HG02943 (cell line): Measurements from ENCODE around the gene FOSB.
"Not testable (repeated sequence)": the region's sequence is repeated elsewhere in the genome, so short reads cannot be mapped to it uniquely, and the experiment has no call there.

Source experiments
- ATAC-seq: cut with Tn5 transposase; IDR thresholded peaks from one replicate; pipeline ENCODE4 v1.9.1; 2021; ENCODE audit warnings: mild to moderate bottlenecking, low read depth, moderate library complexity; ENCODE audit not compliant: unreplicated experiment

The FOSB gene

DNA sequence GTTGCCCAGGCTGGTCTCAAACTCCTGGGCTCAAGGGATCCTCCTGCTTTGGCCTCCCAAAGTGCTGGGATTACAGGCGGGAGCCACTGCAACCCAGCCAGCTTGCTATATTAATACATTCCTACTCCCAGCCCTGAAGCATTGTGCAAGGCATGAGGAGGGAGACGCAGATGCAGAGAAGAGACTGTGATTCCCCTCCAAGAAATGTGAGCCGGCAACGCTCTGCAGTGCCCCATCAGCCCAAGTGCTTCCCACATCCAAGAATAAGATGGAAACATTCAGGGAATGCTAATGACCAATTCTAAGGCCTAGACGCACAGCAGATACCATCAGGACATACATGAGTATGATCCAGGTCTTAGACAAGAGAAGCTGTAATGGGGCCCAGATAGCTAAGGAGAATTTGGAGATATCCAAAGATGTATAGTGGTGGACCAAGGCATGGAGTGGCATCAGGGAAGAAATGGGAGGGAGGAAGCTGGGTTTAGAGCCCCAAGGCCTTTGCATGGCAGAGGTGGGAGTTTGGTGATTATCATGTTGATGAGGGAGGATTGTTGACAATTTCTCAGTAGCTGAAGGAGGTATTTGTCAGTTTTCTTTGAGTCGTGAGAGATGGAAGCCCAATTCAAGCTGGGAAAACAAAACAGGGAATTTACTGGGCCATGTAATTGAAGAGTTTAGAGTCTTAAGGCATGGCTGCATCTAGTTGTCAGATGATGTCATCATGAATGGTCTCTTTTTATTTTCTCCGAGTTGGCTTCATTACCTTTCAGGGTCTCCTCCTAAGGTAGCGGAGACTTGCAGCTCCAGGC lies 33.3 kb downstream of the FOSB start:
- no peak for ATAC-seq

DNA sequence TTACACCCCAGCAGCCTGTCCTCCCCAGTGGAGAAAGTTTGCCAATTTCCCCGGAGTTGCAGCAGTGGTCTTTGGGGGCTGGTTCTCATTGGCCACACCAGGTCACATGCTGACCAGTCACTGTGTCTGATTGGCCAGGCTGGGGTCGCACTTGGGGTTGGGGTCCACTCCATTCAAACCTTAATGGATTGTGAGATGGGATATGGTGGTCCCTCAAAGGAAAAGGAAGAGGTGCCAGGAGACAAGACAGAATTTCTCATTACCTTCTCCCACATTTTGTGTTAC lies 33.9 kb downstream of the FOSB start:
- no peak for ATAC-seq

DNA sequence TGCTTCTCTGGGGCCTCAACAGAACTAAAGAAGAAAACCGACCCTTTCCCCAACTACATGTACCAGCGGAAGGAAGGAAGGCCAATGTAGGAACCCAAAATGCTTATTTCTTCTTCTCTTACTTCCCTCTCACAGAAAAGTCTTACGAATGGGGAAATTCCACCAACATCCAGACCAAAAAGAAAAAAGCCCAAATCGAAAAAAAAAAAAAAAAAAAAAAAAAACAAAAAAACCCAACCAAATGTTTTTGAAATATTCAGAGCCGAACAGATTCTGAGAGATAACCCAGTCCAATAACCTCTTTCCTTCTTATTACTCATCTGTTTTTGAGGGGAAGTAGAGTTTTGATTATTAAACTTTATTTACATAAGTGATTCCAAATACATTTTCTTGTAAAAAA lies 34.3 kb downstream of the FOSB start:
- no peak for ATAC-seq

- no peak for ATAC-seq
These were observed 36.1 kb downstream of the FOSB start for GRCh38 chr19:45503909-45504308.

DNA sequence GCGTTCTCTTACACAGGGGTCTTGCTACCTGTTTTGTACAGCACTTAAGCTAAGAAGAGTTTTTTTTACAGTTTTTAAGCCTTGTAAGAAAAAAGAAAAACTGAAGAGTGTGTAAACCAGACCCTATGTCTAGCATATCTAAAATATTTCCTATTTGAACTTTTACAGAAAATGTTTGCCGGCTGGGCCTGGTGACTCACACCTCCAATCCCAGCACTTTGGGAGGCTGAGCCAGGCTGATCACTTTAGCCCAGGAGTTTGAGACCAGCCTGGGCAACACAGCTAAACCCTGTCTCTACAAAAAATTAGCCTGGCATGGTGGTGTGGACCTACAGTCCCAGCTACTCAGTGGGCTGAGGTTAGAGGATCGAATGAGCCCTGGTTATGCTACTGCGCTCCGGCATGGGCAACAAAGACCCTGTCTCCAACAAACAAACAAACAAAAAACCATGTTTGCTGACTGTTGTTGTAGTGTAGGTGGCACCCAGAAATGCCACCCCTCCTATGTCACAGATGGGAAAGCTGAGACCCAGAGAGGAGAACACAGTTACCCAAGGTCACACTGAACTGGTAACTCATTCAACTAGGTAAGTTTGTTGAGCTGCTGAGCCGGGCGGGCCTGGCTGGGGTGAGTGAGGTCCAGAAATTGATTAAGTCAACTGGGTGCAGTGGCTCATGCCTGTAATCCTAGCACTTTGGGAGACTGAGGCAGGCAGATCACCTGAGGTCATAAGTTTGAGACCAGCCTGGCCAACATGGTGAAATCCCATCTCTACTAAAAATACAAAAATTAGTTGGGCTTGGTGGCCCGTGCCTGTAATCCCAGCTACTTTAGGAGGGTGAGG lies 37.6 kb downstream of the FOSB start:
- ATAC-seq, result no peak

DNA sequence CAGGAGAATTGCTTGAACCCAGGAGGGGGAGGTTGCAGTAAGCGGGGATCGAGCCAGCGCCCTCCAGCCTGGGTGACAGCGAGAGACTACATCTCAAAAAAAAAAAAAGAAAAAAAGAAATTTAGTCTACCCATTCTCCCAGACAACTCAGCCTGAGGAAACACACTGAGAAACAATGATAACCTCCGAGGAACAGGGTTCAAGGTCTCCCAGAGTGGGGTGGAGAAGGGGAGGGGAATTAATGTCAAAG lies 38.1 kb downstream of the FOSB start:
- ATAC-seq, result no peak

- ATAC-seq, result peak; percentile 46
These were observed 38.6 kb downstream of the FOSB start for GRCh38 chr19:45506246-45506988.

DNA sequence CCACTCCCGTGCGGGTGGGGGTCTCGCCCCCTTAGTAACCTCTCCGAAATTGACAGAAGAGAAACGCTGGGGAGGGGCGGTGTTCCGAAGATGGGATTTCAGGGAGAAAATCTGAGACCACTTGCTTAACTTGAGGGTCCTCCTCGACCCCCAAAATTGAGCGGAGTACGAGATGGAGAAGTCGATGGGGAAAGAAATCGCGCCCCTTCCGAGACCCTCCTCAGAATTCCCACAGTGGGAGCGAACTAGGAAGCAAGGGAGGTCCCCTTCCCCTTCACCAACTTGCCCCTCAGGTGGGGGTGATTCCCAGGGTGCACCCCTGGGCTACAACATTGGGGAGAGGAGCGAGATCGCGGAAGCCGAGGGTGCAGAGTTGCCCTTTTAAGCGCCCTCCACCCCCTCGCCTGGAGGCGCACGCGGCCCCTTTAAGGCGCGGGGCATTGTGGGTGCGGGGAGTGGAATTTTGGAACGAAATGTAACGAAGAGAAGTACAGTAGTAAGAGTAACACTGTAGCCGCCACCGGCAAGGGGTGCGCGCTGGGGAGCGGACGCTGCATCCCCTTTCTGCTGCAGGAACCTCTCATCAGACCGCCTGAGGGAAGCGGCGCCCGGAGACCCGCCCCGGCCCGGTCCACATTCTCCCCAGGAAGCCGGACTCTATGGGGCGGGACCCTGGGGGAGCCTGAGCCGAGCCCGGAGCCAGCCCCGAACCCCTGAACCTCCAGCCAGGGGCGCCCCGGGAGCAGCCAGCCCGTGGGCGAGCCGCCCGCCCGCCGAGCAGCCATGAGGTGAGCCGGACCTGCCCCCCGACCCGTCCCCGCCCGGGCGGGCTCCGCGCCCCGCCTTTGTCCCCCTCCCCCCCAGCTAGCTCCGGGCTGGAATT lies 39.4 kb downstream of the FOSB start, which contains the start of gene VASP:
Gene VASP (plus strand): TSS at position 491 of the 883 bp plus-strand sequence. CDS start 293 bp downstream, at position 784.
- peak; percentile 45 for ATAC-seq

GRCh38 chr19:45507872-45508416 lies 40.1 kb downstream of the FOSB start:
- ATAC-seq, result no peak

- no peak for ATAC-seq
These were observed 40.6 kb downstream of the FOSB start for GRCh38 chr19:45508417-45508860.

DNA sequence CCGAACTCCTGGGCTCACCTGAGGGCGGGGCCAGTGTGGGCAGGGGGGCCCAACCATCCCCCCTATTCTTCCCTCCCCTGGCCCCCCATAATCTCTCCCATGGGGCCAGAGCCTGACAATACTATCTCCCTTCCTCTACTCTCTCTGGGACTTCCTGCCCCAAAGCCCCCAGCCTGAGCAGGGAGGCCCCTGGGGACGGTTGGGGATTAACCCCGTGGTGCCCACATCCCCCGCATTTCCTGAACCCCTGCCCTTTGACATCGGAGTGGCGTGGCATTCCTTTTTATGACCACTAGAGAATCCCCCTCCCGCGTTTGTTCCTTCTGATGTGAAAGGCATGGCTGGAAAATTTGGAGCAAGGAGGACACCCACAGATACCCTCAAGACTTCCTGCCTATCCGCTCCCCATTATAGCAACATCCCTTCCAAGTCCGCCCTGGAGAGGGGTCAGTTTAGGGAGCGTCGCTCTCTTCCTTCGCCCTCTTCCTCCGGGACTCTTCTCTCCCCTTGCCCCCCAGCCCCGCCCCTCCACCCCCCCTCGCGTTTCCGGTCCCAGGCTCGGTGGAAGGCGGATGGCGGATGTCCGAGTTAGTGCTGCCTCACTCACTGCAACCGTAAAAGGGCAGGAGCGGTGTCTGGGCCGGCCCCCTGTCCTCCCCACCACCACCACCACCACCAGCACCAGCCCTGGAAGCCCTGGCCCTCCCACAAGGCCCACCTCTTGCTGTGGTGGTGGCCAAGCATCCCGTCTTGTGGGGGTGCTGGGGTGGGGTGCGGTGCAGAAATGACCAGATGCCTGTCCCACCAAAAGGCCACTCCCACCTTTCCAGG lies 41.3 kb downstream of the FOSB start:
- no peak for ATAC-seq

GRCh38 chr19:45509692-45510015 lies 41.9 kb downstream of the FOSB start:
- ATAC-seq, result no peak

GRCh38 chr19:45510352-45510751 lies 42.6 kb downstream of the FOSB start:
- ATAC-seq, result not testable (repeated sequence)

DNA sequence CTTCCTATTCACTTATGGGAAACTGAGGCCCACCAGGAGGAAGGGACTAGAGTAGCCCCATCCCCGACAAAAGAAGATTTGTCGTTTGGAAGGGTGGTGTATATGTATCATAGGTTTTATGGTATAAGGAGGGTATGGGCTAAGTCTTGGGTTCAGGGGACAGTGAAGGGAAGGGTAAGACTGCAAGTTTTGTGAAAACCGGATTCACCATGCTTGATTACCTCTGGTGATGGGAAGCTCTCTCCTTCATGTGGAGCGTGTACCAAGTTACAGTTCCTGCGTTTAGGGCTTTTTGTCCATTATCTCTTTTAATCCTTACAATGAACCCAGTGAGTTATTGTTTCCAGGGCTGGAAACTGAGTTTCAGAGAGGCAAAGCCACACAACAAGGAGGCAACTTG lies 43.3 kb downstream of the FOSB start:
- no peak for ATAC-seq

DNA sequence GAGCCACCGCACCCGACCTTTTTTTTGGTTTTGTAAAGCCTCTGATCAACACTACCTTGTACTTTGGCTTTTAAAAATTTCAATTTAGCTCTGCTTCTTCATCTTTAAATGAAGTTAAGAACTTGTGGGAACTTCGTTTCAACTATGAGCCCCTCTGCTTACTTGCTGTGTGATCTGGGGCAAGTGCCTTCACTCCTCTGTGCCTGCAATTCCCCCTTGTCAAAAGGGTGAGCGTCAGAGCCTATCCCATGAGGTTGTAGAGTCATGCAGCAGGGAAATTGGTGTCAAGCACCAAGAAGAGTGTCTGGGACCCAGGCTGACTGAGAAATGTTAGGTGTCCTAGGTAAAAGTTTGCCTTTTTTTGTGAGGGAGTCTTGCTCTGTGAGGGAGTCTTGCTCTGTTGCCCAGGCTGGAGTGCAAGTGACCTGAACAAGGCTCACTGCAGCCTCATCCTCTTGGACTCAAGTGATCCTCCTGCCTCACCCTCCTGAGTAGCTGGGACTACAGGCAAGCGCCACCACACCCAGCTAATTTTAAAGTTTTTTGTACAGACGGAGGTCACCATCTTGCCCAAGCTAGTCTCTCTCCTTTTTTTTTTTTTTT lies 45.2 kb downstream of the FOSB start:
- no peak for ATAC-seq

- ATAC-seq, result no peak
These were observed 46.7 kb downstream of the FOSB start for GRCh38 chr19:45514376-45515051.

DNA sequence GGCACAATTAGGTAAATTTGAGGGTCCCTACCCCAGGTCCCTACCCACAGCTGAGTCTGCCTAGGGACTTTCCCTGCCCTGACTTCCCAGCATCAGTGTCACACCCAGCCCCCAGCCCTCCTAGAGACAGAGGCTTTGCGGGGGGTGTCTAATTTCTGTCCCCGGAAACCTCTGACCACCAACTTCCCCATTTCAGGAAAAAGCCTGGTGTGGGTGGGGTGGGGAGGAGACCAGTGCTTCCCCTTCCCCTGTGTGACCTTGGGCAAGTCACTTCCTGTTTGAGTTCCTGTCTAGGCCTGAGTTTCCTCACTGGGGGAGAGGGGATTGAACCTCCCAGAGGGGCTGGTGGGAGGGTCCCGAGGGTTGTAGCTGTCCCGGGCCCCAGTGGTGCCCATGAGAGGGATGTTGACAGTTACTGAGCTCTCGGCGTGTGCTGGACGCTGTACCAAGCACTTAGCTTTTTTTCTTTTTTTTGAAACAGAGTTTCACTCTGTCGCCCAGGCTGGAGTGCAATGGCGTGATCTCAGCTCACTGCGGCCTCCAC lies 47.4 kb downstream of the FOSB start:
- no peak for ATAC-seq

GRCh38 chr19:45515807-45516401 lies 48.1 kb downstream of the FOSB start:
- no peak for ATAC-seq
